Cardiac fibroblast (primary cell): ENCODE measurements around the gene ABR.
"Not testable (repeated sequence)": the region's sequence is repeated elsewhere in the genome, so short reads cannot be mapped to it uniquely, and the experiment has no call there.

ENCODE experiments used
- DNase-seq, 2 donors: peaks; one replicate each; pipeline versions ENCODE4 v3.0.0 to v3.0.0-alpha.2; 2010; ENCODE audit warnings: low read depth in 2 of 2
- H3K4me3 ChIP-seq, 2 donors: replicated peaks in 1 of 2; 1 replicate in 1 of 2; 2 replicates in 1 of 2; pipeline ENCODE4 v1.5.1; 2011; ENCODE audit warnings: low read depth in 2 of 2, low read length in 2 of 2, mild to moderate bottlenecking in 2 of 2, moderate library complexity in 1 of 2
- TF ChIP-seq, protein P1 (sequence below): IDR thresholded peaks from one replicate; pipeline ENCODE4 v1.5.1; 2011; ENCODE audit warnings: low read depth, mild to moderate bottlenecking, low read length, inconsistent platforms

The ABR gene

DNA sequence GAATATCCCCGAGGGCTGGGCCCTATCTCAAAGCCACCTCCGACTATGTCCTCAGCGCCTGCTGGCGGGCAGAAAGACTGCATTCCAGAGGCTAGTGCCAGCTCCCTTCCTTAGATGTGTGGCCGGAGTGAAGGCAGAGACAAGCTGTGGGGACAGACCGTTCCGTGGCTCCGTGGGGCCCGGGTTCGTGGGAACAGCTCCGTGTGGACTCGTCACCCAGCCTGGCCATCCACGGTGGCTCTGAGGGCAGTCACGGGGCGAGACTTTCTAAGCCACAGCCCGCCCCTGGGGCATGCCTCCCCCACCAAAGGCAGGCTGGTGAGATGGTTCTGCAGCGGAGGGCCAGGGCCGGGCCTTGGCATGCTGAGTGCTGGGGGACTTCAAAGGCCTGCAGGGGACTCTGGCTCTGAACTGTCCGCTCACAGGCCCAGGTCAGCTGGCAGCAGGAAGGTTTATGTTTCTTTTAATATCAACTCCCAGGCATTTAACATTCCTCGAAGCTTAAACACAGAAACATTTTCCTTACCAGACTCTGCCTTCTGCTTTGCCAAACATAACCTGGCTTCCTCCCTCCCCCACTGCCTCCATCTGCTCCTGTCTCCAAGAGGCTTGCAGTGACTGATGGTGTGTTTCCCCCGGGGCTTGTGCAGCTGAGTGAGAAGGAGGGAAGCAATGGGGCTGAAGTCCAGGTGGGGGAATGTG, 132.5 kb downstream of the ABR start:
- TF ChIP-seq, protein P1, sequence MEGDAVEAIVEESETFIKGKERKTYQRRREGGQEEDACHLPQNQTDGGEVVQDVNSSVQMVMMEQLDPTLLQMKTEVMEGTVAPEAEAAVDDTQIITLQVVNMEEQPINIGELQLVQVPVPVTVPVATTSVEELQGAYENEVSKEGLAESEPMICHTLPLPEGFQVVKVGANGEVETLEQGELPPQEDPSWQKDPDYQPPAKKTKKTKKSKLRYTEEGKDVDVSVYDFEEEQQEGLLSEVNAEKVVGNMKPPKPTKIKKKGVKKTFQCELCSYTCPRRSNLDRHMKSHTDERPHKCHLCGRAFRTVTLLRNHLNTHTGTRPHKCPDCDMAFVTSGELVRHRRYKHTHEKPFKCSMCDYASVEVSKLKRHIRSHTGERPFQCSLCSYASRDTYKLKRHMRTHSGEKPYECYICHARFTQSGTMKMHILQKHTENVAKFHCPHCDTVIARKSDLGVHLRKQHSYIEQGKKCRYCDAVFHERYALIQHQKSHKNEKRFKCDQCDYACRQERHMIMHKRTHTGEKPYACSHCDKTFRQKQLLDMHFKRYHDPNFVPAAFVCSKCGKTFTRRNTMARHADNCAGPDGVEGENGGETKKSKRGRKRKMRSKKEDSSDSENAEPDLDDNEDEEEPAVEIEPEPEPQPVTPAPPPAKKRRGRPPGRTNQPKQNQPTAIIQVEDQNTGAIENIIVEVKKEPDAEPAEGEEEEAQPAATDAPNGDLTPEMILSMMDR = no peak
- no peak overlapping the region for H3K4me3 ChIP-seq
- DNase-seq = peak in 1 of 2 donors; percentile 20

DNA sequence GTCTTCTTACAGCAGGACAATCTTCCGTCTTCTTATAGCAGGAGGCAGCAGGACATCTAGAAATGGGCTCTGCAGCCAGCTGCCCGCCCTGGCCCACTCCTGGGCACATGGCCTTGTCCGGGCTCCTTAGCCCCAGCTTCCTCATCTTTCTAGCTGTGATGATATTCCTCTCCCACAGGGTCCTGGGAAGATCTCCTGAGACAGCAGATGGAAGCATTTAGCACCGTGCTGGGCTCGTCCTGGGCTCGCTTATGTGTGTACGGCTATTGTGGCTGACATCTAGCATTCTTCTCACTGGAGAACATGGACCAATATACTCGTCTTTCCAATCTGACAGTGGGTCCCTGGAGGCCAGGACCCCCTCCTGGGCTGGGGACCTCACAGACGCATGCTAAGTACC, 134.3 kb downstream of the ABR start:
- no peak overlapping the region for H3K4me3 ChIP-seq
- DNase-seq = no peak
- TF ChIP-seq, protein P1 = no peak

DNA sequence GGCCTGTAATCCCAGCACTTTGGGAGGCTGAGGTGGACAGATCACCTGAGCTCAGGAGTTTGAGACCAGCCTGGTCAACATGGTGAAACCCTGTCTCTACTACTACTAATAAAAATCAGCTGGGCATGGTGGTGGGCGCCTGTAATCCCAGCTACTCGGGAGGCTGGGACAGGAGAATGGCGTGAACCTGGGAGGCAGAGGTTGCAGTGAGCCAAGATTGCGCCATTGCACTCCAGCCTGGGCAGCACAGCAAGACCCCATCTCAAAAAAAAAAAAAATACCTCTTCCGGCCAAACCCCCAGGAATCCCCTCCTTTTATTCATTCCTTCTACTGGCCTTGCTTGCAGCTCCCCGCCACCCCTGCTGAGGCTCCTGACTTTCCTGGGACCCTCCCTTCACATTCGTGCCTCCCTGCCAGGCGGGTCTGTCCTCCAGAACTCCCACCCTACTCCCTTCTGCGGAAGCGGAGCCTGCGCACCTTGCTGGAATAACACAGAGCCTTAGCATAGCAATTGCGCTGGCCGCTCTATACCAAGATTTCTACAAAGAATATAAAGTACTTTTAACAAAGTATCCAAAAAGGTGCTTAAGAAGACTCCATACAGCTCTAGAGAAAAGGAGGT, 135.3 kb downstream of the ABR start:
- not testable (repeated sequence) for H3K4me3 ChIP-seq, DNase-seq

DNA sequence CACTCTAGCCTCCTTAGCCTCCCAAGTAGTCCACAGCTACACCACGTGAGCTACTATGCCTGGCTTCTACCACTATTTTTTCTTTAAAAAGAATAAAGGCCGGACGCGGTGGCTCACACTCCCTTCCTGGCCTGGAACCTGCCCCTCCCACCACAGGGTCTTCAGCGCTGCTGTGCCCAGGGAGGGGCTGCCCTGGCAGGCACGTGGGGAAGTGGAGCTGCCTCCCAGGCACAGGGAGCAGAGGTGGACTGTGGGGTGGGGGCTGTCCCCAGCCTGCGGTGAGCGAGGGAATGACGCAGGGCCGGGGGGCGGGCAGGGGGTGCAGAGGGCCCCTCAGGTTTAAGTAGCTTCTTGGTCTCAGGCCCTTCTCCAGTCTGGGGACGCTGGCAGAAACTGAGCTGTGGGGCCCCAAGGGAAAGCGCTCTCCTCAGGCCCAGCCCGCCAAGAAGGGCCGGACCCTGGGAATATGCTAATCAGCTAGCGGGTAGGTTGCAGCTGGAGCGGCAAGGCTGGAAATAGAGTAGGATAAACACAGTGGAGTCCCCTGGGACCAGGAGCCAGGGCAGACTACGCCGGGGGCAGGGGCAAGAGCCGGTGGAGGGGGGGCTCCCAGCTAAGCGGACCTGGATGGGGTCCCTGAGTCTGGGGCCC, 136.1 kb downstream of the ABR start:
- H3K4me3 ChIP-seq = no peak overlapping the region
- peak; percentile 52 to 69 for DNase-seq
- TF ChIP-seq, protein P1 = no peak

DNA sequence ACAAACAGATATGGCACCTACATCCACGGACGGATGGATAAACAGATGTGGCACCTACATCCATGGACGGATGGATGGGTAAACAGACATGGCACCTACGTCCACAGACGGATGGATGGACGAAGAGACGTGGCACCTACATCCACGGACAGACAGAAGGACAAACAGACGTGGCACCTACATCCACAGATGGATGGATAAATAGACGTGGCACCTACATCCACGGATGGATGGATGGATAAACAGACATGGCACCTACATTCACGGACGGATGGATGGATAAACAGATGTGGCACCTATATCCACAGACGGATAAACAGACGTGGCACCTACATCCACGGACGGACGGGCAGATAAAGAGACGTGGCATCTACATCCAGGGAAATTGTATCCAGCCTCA, 137.3 kb downstream of the ABR start:
- TF ChIP-seq, protein P1 = no peak
- H3K4me3 ChIP-seq = no peak overlapping the region
- no peak for DNase-seq

DNA sequence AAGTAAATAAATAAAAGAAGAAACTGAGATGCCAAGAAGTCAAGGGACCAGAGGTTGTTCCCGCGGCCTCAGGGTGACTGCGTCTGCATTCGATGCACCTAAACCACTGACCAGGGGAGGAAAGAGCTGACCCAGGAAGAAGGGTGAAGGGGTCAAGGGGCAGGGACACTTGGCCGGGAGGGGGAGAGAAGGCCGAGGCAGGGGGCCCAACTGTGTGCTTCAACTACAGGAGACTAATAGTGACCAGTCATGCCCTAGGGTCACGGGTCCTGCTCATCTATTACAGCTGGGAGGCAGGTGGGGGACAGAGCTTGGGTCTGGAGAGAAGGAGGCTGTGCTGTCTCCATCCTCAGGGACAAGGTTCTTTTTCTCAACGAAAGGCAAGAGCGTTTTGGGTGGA, 138.0 kb downstream of the ABR start:
- DNase-seq = no peak
- no peak overlapping the region for H3K4me3 ChIP-seq
- TF ChIP-seq, protein P1 = no peak

DNA sequence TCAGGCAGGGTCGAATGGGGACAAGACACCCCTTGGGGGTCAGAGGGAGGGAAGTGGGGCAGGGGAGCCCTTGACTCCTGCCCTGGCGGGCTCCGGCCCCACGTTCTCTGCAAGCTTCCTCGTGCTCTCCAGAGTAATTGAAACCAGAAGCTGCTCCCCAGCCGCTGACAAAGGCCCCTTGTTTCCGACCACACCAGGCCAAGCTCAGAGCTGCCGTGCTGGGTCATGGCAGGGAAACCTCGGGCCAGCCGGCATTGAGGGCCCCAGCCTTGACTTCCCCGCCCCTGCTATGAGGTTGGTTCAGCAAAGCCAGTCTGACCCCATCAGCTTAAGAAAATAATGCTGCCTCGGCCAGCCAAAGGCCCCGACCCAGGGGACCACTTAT, 139.6 kb downstream of the ABR start:
- DNase-seq = no peak
- no peak overlapping the region for H3K4me3 ChIP-seq
- TF ChIP-seq, protein P1 = no peak
